HuH-7 (cell line): Measurements from ENCODE around the gene CIC.
"Not testable (repeated sequence)": the region's sequence is repeated elsewhere in the genome, so short reads cannot be mapped to it uniquely, and the experiment has no call there.

Source experiments
- DNase-seq: peaks from one replicate; pipeline ENCODE4 v3.0.0; 2011; ENCODE audit warnings: low spot score

CIC gene

GRCh38 chr19:42255766-42256745, 13.0 kb upstream of the CIC start:
- DNase-seq = no peak

GRCh38 chr19:42257842-42258241, 11.2 kb upstream of the CIC start:
- DNase-seq = not testable (repeated sequence)

- DNase-seq = no peak
Measured at GRCh38 chr19:42261763-42262162, 7.3 kb upstream of the CIC start.

- not testable (repeated sequence) for DNase-seq
Measured at GRCh38 chr19:42266105-42266504, 2.9 kb upstream of the CIC start.

GRCh38 chr19:42266928-42267603, 2.0 kb upstream of the CIC start:
- not testable (repeated sequence) for DNase-seq

- no peak for DNase-seq
Measured at GRCh38 chr19:42267644-42268141, 1.4 kb upstream of the CIC start.

- DNase-seq = peak; percentile 97
Measured at GRCh38 chr19:42268142-42268703, 829 bp upstream of the CIC start.

GRCh38 chr19:42269478-42270345, 660 bp downstream of the CIC start:
- DNase-seq = no peak

- DNase-seq = no peak
Measured at GRCh38 chr19:42270346-42271044, 1.4 kb downstream of the CIC start.

GRCh38 chr19:42271045-42271419, 2.0 kb downstream of the CIC start:
- DNase-seq = no peak

GRCh38 chr19:42271861-42272534, 2.9 kb downstream of the CIC start:
- no peak for DNase-seq

- DNase-seq = no peak
Measured at GRCh38 chr19:42272535-42272897, 3.5 kb downstream of the CIC start.

GRCh38 chr19:42272989-42273406, 3.9 kb downstream of the CIC start:
- DNase-seq = no peak

- no peak for DNase-seq
Measured at GRCh38 chr19:42273407-42274064, 4.5 kb downstream of the CIC start.

- DNase-seq = no peak
Measured at GRCh38 chr19:42274065-42274682, 5.1 kb downstream of the CIC start.

GRCh38 chr19:42275103-42275502, 6.1 kb downstream of the CIC start:
- no peak for DNase-seq

- DNase-seq = no peak
Measured at GRCh38 chr19:42275517-42275916, 6.5 kb downstream of the CIC start.

GRCh38 chr19:42276284-42276683, 7.2 kb downstream of the CIC start:
- DNase-seq = no peak

GRCh38 chr19:42276821-42277220, 7.8 kb downstream of the CIC start:
- no peak for DNase-seq
